ENCODE measurements around the gene C2CD4D.

Gene C2CD4D

DNA sequence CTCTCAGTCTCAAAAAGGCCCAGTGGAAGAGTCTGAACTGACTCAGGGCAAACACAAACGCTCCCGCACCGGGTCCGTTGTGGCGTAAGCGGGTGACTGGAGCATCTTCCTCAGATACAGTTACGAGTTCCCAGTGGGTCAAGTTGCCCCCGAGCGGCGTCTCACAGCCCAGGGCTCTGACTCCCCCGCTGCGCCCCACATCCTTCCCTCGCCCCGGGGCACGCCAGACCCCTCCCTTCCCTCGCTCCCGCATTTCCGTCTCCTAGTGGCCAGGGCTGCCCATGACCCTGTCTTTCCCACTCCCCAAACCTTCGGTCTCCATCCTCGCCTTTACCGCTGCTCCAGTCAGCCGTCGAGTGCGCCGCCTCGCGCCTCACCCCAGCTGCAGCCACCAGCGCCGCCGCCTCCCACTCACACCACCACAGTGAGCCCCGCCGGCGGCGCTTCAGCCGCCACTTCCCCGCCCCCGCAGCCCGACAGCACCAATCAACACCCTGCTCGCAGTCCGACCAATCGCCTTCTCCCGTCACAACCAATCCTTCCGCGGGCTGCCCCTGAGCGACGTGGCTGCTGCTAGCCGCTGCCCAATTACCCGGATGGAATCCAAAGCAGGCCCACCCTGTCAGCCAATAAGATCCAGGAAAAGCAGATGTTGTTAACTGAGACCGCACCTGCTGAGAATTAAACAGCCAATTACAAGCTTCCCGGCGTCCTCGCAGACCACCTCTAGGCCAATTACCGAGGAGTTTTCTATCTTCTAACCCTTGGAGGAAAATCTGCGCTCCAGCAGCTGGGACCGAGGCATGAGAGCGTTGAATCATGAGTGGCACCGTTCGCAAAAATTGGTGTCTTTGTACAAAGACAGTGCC, 49.3 kb downstream of the C2CD4D start, which contains the start of gene TDRKH:
TSS of gene TDRKH (minus strand) at position 430 of the 869 bp plus-strand sequence. CDS start 7,478 bp downstream, outside the sequence.
- peak; percentile 98 for DNase-seq (ENCODE audit: low read depth)

Data from GM04504 (cell line).